Activated T-cell treated with anti-CD3 and anti-CD28 coated beads, Interleukin-2, amount 50 U/mL, for 24 hours (primary cell): ENCODE measurements around the gene UACA.
A peak's percentile ranks its signal among the peaks of the same experiment; 100 is the strongest.
"Not testable (repeated sequence)": the region's sequence is repeated elsewhere in the genome, so short reads cannot be mapped to it uniquely, and the experiment has no call there.

ENCODE experiments used
- DNase-seq: peaks from one replicate; pipeline ENCODE4 v3.0.0-alpha.2; 2020
- H3K27ac Mint-ChIP-seq: 2 replicates; pipeline ENCODE4 v1.8.0; 2020; ENCODE audit warnings: mild to moderate bottlenecking, mixed read lengths
- H3K27me3 Mint-ChIP-seq: 2 replicates; pipeline ENCODE4 v1.8.0; 2020; ENCODE audit warnings: mixed read lengths
- H3K36me3 Mint-ChIP-seq: 2 replicates; pipeline ENCODE4 v1.8.0; 2020; ENCODE audit warnings: low read depth, mixed read lengths
- H3K4me1 Mint-ChIP-seq: 2 replicates; pipeline ENCODE4 v1.8.0; 2020; ENCODE audit warnings: low read depth, mixed read lengths
- H3K4me3 Mint-ChIP-seq: 2 replicates; pipeline ENCODE4 v1.8.0; 2020; ENCODE audit warnings: mild to moderate bottlenecking, moderate library complexity, mixed read lengths
- H3K9me3 Mint-ChIP-seq: 2 replicates; pipeline ENCODE4 v1.8.0; 2020; ENCODE audit warnings: mixed read lengths

The UACA gene

GRCh38 chr15:70763120-70763949 is at the start of gene UACA:
TSS of gene UACA (minus strand) at chr15:70763558. CDS start at chr15:70763407, 151 bp downstream.
- peak; percentile 89 for DNase-seq
- Mint-ChIP-seq H3K36me3 (no peaks in the 10 kb centered on the region), H3K27ac (peak within 1 kb of the TSS; percentile 29), H3K9me3 (no peaks in the 10 kb centered on the region), H3K27me3 (peaks cover 50% of the 10 kb centered on the region), H3K4me1 (peaks cover 22% of the 10 kb centered on the region), H3K4me3 (peak within 1 kb of the TSS; percentile 76)

GRCh38 chr15:70812827-70813364 is 49.5 kb upstream of the UACA start:
- no peak for DNase-seq
- no peaks in the 10 kb centered on the region for H3K36me3 Mint-ChIP-seq
- no peak overlapping the region for H3K4me3 Mint-ChIP-seq
- peaks cover 11% of the 10 kb centered on the region for H3K27me3 Mint-ChIP-seq
- no peaks in the 10 kb centered on the region for H3K9me3 Mint-ChIP-seq
- no peak overlapping the region for H3K27ac Mint-ChIP-seq
- peaks cover 4% of the 10 kb centered on the region for H3K4me1 Mint-ChIP-seq

GRCh38 chr15:70810916-70811578 is 47.7 kb upstream of the UACA start:
- Mint-ChIP-seq H3K9me3 (no peaks in the 10 kb centered on the region), H3K36me3 (no peaks in the 10 kb centered on the region), H3K27me3 (peaks cover 11% of the 10 kb centered on the region), H3K4me1 (peaks cover 4% of the 10 kb centered on the region), H3K27ac (no peak overlapping the region), H3K4me3 (no peak overlapping the region)
- no peak for DNase-seq

- Mint-ChIP-seq H3K4me1 (peaks cover 3% of the 10 kb centered on the region), H3K27me3 (peaks cover 10% of the 10 kb centered on the region), H3K36me3 (no peaks in the 10 kb centered on the region), H3K27ac (no peak overlapping the region), H3K9me3 (no peaks in the 10 kb centered on the region), H3K4me3 (no peak overlapping the region)
- no peak for DNase-seq
Measured at GRCh38 chr15:70806992-70807712, 43.8 kb upstream of the UACA start.

GRCh38 chr15:70804388-70804787 is 41.0 kb upstream of the UACA start:
- H3K27ac Mint-ChIP-seq, DNase-seq, H3K4me1 Mint-ChIP-seq, H3K4me3 Mint-ChIP-seq, H3K9me3 Mint-ChIP-seq, H3K27me3 Mint-ChIP-seq, H3K36me3 Mint-ChIP-seq: not testable (repeated sequence)

- DNase-seq, result no peak
- no peak overlapping the region for H3K27ac Mint-ChIP-seq
- no peaks in the 10 kb centered on the region for H3K36me3 Mint-ChIP-seq
- H3K4me3 Mint-ChIP-seq, result no peak overlapping the region
- H3K9me3 Mint-ChIP-seq, result no peaks in the 10 kb centered on the region
- H3K4me1 Mint-ChIP-seq, result no peaks in the 10 kb centered on the region
- H3K27me3 Mint-ChIP-seq, result no peaks in the 10 kb centered on the region
Measured at GRCh38 chr15:70802629-70803028, 39.3 kb upstream of the UACA start.

GRCh38 chr15:70801109-70801508 is 37.8 kb upstream of the UACA start:
- H3K36me3 Mint-ChIP-seq, result no peaks in the 10 kb centered on the region
- no peaks in the 10 kb centered on the region for H3K27me3 Mint-ChIP-seq
- no peaks in the 10 kb centered on the region for H3K9me3 Mint-ChIP-seq
- H3K4me1 Mint-ChIP-seq, result no peaks in the 10 kb centered on the region
- no peak for DNase-seq
- no peak overlapping the region for H3K27ac Mint-ChIP-seq
- no peak overlapping the region for H3K4me3 Mint-ChIP-seq

- Mint-ChIP-seq H3K36me3 (no peaks in the 10 kb centered on the region), H3K4me1 (no peaks in the 10 kb centered on the region), H3K27ac (no peak overlapping the region), H3K27me3 (no peaks in the 10 kb centered on the region), H3K4me3 (no peak overlapping the region), H3K9me3 (no peaks in the 10 kb centered on the region)
- no peak for DNase-seq
Measured at GRCh38 chr15:70799667-70800450, 36.5 kb upstream of the UACA start.

- Mint-ChIP-seq H3K4me1 (no peaks in the 10 kb centered on the region), H3K4me3 (no peak overlapping the region), H3K27ac (no peak overlapping the region), H3K27me3 (no peaks in the 10 kb centered on the region), H3K9me3 (no peaks in the 10 kb centered on the region), H3K36me3 (no peaks in the 10 kb centered on the region)
- DNase-seq, result no peak
Measured at GRCh38 chr15:70797464-70797863, 34.1 kb upstream of the UACA start.

- Mint-ChIP-seq H3K27me3 (no peaks in the 10 kb centered on the region), H3K4me1 (no peaks in the 10 kb centered on the region), H3K4me3 (no peak overlapping the region), H3K27ac (no peak overlapping the region), H3K36me3 (no peaks in the 10 kb centered on the region), H3K9me3 (no peaks in the 10 kb centered on the region)
- DNase-seq, result no peak
Measured at GRCh38 chr15:70796516-70797310, 33.4 kb upstream of the UACA start.

GRCh38 chr15:70795311-70795665 is 31.9 kb upstream of the UACA start:
- no peaks in the 10 kb centered on the region for H3K9me3 Mint-ChIP-seq
- no peaks in the 10 kb centered on the region for H3K27me3 Mint-ChIP-seq
- H3K27ac Mint-ChIP-seq, result no peak overlapping the region
- H3K4me3 Mint-ChIP-seq, result no peak overlapping the region
- H3K36me3 Mint-ChIP-seq, result no peaks in the 10 kb centered on the region
- DNase-seq, result no peak
- no peaks in the 10 kb centered on the region for H3K4me1 Mint-ChIP-seq

GRCh38 chr15:70794596-70795310 is 31.4 kb upstream of the UACA start:
- Mint-ChIP-seq H3K27ac (no peak overlapping the region), H3K4me1 (no peaks in the 10 kb centered on the region), H3K4me3 (no peak overlapping the region), H3K9me3 (no peaks in the 10 kb centered on the region), H3K36me3 (no peaks in the 10 kb centered on the region), H3K27me3 (peaks cover 2% of the 10 kb centered on the region)
- no peak for DNase-seq

GRCh38 chr15:70793694-70794093 is 30.3 kb upstream of the UACA start:
- no peak for DNase-seq
- no peaks in the 10 kb centered on the region for H3K9me3 Mint-ChIP-seq
- no peak overlapping the region for H3K27ac Mint-ChIP-seq
- no peaks in the 10 kb centered on the region for H3K36me3 Mint-ChIP-seq
- peaks cover 2% of the 10 kb centered on the region for H3K27me3 Mint-ChIP-seq
- H3K4me1 Mint-ChIP-seq, result no peaks in the 10 kb centered on the region
- H3K4me3 Mint-ChIP-seq, result no peak overlapping the region
